Stimulated activated CD8-positive, alpha-beta memory T cell treated with anti-CD3 and anti-CD28 coated beads, Interleukin-12 subunit alpha, Interleukin-12 subunit beta, amount 100 ng/mL, for 4 hours (primary cell): ENCODE measurements around the gene ESD.

Source experiments
- DNase-seq: peaks from one replicate; pipeline ENCODE4 v3.0.0-alpha.2; 2020; ENCODE audit warnings: low read depth

The ESD gene

DNA sequence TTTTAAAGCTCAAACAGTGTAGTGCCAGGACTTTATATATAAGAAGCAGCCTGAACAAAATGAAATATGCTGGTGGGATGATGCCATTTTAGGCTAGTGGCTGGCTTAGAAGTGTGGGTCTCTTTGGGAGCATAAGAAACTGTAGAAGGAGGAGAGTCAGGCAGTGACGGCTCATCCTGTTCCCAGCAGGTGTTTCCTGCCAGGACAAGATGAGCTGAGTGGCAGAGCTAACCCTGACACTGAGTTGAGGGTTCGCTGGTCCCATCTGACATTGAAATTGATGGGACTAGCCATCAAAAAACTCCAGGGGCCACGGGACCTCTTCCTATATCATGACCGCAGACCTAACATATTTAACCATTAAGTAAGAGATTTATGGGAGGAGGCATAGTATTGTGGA is 51.3 kb downstream of the ESD start:
- DNase-seq: no peak

DNA sequence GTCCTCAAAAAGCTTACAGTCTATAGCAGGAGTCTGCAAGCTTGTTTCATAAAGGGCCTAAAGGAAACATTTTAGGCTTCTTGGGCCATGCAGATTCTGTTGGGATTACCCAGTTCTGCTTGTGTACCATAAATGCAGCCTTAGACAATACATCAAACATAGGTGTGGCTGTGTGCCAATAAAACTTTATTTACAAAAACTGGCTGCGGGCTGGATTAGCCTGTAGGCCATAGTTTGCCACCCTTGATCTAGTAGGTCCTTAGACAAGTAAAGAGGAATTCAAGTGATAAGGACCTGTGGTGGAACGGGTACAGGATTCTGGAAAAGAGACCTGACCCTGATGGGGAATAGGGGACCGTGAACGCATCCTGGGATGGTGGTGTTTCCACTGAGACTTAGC is 51.9 kb downstream of the ESD start:
- no peak for DNase-seq

DNA sequence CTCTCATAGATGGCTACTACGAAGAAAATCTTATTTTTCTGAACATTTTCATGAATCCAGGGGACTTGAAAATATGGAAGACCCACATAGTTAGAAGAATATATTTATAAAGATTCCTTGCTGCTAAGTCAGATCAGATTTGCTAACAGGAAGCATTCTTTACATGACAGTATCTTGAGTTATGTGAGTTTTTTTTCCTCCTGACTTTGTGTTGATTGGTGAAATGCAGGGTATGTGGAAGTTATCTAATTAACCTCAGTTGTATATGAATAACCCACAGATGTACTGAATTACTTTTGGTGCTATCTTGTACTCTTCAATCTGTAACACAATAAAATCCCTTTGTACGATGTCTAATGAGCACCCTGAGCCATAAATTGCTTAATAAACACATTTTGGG is 53.8 kb downstream of the ESD start:
- DNase-seq: no peak

DNA sequence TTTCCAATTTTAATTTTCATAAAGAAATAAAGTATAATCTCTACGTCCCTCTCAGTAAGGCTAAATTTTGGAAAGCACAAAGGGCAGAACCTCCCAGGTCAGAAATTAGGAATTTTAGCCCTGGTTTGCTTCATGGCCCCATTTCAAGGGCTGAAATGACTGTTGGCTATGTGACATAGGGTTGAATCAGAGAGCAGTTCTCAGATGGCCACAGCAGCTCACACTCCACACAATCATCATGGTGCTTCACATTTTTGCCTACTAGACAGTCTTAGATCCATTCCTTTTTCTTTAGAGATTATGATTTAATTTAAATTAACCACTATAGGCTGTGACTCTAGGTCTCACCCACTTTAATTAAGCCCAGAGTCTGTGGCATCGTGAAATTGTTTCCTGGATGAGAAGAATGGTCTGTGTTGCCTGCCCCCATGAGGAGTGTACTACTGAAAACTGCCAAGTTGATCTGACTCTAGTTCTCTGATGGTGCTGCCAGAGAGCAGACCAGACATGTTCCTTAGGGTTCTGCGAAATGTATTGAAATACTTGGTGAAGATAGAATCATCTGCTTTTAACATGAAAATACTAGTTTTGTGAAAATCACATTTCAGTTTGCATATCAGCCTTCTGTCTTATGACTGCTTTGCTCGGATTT is 57.4 kb downstream of the ESD start:
- no peak for DNase-seq

DNA sequence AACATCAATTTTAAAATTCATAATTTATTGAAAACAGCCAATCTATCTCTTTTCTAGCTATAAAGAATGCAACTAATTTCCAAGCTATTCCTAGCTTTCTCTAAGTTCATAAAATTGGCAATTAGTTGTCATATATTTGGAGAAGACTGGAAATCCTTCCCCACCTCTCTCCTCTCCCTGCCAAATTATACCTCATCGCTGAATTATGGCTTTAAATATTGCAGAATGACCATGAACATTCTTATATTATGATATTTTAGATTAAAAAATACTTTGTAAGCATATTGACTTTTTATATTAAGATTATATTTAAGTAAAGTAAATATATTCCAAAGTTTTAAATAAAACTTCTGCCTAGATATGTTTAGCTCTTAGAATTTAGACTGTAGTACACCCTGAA is 58.2 kb downstream of the ESD start:
- no peak for DNase-seq

DNA sequence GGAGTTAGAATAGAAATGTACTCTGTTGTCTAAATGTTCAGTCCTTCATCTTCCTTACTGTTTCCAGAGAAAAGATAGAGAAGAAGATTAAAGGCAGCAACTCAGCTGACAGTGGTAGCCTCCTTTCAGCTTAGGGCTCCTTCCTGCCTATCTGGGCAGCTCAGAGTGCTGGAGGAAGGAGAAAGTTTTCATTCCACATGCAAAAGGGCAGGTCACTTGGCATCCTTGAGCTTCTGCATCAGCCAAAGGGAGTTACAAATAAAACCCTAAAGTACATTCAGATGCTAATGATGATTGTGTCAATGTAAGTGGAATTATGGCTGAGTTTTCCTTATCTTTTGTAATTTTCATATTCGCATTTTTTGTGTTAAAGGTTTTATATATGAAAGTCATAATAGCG is 58.9 kb downstream of the ESD start:
- DNase-seq: no peak

DNA sequence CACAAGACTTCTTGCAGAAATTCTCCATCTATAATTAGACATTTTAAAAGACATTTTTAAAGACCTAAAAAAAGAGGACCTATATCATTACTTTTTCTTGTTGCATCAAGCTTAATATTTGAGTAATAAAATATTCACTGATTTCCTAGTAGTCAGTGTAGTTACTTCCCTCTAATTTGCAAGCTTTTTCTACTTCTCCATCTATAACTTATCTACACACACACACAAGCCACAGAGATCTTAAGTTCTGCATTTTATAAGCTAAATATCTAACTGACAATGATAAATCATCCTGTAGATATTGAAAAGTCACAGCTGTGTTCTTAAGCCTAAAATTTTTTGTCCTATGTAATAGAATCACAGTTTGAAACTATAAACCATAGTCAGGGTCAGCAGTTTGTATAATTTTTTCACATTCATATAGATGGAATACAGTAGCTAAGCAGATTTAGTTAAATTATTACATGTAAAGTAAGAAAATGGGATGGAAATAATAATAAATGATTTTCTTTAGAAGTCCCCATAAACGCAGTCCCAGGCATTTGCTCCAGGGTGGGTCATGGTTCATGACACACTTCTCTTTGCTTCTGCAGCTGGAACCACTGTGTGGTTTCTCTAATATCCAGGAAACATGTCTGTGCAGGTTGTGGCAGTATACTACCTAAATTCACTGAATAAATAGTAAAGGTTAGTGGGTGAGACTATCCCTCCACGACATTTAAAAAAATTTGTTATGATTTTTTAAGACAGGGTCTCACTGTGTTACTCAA is 60.2 kb downstream of the ESD start:
- no peak for DNase-seq

DNA sequence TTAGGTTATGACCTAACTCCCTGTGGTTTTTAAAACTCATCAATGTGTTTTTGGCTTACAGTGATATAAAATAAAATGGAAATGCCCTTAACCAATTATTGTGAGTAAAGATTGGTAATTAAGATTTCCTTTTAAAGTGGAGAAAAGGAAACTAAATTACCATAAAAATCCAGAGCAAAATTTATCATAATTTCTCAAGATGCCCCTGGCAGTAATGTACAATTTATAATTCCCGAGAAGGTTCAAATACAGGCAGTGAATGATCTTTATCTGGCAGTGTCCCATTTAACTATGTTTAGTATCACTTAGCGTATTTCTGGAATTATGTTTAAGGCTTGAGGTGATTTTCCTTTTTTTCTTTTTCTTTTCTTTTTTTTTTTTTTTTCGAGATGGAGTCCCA is 61.5 kb downstream of the ESD start:
- DNase-seq: no peak

DNA sequence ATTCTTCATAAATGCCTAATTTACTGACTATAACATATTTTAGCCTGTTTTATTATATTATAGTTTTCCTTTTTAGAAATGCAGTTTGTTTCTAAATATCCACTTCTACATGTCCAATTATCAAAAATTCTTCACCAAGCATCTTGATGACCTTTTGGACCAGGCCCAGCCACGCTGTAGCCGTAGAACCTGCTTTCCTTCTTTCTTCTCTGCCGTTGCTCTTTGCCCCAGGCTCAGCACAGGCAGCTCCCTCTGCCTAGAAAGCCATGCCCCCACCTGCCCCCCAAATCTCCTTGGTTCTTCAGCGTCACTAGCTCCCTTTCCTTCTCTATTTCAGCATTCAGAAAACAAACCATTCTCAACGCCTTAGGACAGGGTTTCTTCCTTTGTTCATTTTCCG is 65.4 kb downstream of the ESD start:
- DNase-seq: no peak

DNA sequence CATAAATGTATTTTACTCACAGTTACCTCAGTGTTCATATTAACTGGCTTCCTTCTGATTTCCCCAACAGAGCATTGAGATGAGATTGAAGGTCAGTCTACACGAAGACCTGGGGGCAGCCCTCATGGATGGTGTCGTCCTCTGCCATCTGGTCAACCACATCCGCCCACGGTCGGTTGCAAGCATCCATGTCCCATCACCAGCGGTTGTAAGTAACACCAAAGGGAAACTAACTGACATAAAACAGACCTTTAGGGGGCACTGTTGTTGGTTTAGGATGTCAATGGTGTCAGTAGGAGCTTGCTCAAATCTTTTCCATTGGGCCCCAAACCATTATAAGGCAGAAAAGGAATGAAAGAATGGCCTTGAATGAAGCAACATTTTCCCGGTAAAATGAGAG is 68.2 kb downstream of the ESD start:
- no peak for DNase-seq

DNA sequence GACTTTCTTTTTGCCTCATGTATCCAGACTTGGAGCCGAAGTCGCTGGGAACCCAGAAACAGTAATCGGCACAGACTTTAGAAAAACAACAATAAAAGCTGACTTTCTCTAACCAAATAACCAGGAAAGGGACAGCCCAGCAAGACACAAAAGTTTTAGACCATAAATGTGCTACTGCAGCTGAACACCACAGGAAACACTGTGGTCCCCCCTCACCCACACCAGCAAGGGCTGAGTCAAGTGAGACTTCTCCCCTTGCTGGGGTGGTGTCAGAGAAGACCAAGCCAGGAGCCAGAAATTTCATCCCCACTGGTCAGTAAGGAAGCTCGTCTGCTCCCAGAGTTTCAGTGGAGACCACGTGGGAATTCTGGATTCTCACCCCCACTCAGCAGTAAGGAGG is 70.6 kb downstream of the ESD start:
- no peak for DNase-seq
